ENCODE results near the gene GPBAR1.

Gene GPBAR1

GRCh38 chr2:218273908-218274249 is 13.1 kb downstream of the GPBAR1 start:
- no peak for DNase-seq (ENCODE audit: insufficient read length, low spot score)
- no peak for TF ChIP-seq CTCF (IDR thresholded peaks at IDR 0.05; ENCODE audit: insufficient read depth, missing control alignments)
- no peak for FAIRE-seq

- no peak for FAIRE-seq
- no peak for DNase-seq (ENCODE audit: insufficient read length, low spot score)
- TF ChIP-seq CTCF (IDR thresholded peaks at IDR 0.05; ENCODE audit: insufficient read depth, missing control alignments): no peak
Observed at GRCh38 chr2:218274586-218274985, 13.8 kb downstream of the GPBAR1 start.

- TF ChIP-seq CTCF (IDR thresholded peaks at IDR 0.05; ENCODE audit: insufficient read depth, missing control alignments): no peak
- no peak for FAIRE-seq
- no peak for DNase-seq (ENCODE audit: insufficient read length, low spot score)
Observed at GRCh38 chr2:218275371-218276072, 14.7 kb downstream of the GPBAR1 start.

GRCh38 chr2:218276986-218277755 is 16.4 kb downstream of the GPBAR1 start:
- FAIRE-seq (no peak), DNase-seq (ENCODE audit: insufficient read length, low spot score) (no peak)
- no peak for TF ChIP-seq CTCF (IDR thresholded peaks at IDR 0.05; ENCODE audit: insufficient read depth, missing control alignments)

- FAIRE-seq: no peak
- TF ChIP-seq CTCF (IDR thresholded peaks at IDR 0.05; ENCODE audit: insufficient read depth, missing control alignments): no peak
- no peak for DNase-seq (ENCODE audit: insufficient read length, low spot score)
Observed at GRCh38 chr2:218277921-218278320, 17.1 kb downstream of the GPBAR1 start.

GRCh38 chr2:218278531-218279360 is 17.9 kb downstream of the GPBAR1 start:
- DNase-seq (ENCODE audit: insufficient read length, low spot score) (no peak), FAIRE-seq (no peak)
- TF ChIP-seq CTCF (IDR thresholded peaks at IDR 0.05; ENCODE audit: insufficient read depth, missing control alignments): no peak
